ENCODE results near the gene OGFOD2. TPM values are rescaled to one million over a fixed set of nuclear protein-coding genes. Genes with fewer than 3 reads are reported as not detected.

OGFOD2 gene
- total and polyA plus RNA-seq, 9 of the 15 experiments (the other 6 are each of a cell fraction or from before 2014, with no cell fraction given), result 1.4 to 111 (median 18.5) TPM

- TF ChIP-seq HNRNPK (IDR thresholded peaks at IDR 0.05; ENCODE audit: low read depth, low read length, poor library complexity, severe bottlenecking) (no peak), HIVEP1 (CRISPR knock-in tag; IDR thresholded peaks at IDR 0.05) (no peak), CTBP1 (IDR thresholded peaks at IDR 0.05; ENCODE audit: borderline replicate concordance) (no peak), HMG20B (CRISPR knock-in tag; IDR thresholded peaks at IDR 0.05) (no peak), EP400 (IDR thresholded peaks at IDR 0.05) (no peak), CREB1 (IDR thresholded peaks at IDR 0.05) (no peak), CREB1 (CRISPR knock-in tag; IDR thresholded peaks at IDR 0.05) (peak; percentile 49; the same call in 1 of the 2 replicates), RBM17 (IDR thresholded peaks at IDR 0.05; ENCODE audit: borderline replicate concordance, low read depth, low read length) (no peak), DNMT1 (IDR thresholded peaks at IDR 0.05) (no peak), MCM7 (IDR thresholded peaks at IDR 0.05) (no peak), CBX8 (IDR thresholded peaks at IDR 0.05; ENCODE audit: borderline replicate concordance, extremely low read depth, low read depth, low read length, poor library complexity, severe bottlenecking) (no peak), CHD4 (IDR thresholded peaks at IDR 0.05; ENCODE audit: insufficient read depth, insufficient replicate concordance, low read depth, low read length, poor library complexity, severe bottlenecking) (no peak), EGR1 (conservative IDR thresholded peaks at IDR 0.05) (no peak), DIDO1 (tag; IDR thresholded peaks at IDR 0.05; ENCODE audit: low read depth) (no peak), CHD1 (IDR thresholded peaks at IDR 0.05; ENCODE audit: low read length) (peak; percentile 49), ZNF239 (CRISPR knock-in tag; IDR thresholded peaks at IDR 0.05) (no peak), KAT2B (IDR thresholded peaks at IDR 0.05; ENCODE audit: low read depth, low read length) (no peak), RCOR1 (IDR thresholded peaks at IDR 0.05; ENCODE audit: borderline replicate concordance in 1 of 2, low read depth in 2 of 2, low read length in 2 of 2) (no peak), SMARCE1 (IDR thresholded peaks at IDR 0.05) (no peak), TFE3 (CRISPR knock-in tag; IDR thresholded peaks at IDR 0.05) (no peak), TEAD1 (CRISPR knock-in tag; IDR thresholded peaks at IDR 0.05) (no peak)
- TF ChIP-seq, protein P1, sequence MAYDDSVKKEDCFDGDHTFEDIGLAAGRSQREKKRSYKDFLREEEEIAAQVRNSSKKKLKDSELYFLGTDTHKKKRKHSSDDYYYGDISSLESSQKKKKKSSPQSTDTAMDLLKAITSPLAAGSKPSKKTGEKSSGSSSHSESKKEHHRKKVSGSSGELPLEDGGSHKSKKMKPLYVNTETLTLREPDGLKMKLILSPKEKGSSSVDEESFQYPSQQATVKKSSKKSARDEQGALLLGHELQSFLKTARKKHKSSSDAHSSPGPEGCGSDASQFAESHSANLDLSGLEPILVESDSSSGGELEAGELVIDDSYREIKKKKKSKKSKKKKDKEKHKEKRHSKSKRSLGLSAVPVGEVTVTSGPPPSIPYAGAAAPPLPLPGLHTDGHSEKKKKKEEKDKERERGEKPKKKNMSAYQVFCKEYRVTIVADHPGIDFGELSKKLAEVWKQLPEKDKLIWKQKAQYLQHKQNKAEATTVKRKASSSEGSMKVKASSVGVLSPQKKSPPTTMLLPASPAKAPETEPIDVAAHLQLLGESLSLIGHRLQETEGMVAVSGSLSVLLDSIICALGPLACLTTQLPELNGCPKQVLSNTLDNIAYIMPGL (CRISPR knock-in tag; IDR thresholded peaks at IDR 0.05), result no peak
- TF ChIP-seq, protein P2, sequence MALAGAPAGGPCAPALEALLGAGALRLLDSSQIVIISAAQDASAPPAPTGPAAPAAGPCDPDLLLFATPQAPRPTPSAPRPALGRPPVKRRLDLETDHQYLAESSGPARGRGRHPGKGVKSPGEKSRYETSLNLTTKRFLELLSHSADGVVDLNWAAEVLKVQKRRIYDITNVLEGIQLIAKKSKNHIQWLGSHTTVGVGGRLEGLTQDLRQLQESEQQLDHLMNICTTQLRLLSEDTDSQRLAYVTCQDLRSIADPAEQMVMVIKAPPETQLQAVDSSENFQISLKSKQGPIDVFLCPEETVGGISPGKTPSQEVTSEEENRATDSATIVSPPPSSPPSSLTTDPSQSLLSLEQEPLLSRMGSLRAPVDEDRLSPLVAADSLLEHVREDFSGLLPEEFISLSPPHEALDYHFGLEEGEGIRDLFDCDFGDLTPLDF (CRISPR knock-in tag; IDR thresholded peaks at IDR 0.05), result no peak
- TF ChIP-seq, protein P3, sequence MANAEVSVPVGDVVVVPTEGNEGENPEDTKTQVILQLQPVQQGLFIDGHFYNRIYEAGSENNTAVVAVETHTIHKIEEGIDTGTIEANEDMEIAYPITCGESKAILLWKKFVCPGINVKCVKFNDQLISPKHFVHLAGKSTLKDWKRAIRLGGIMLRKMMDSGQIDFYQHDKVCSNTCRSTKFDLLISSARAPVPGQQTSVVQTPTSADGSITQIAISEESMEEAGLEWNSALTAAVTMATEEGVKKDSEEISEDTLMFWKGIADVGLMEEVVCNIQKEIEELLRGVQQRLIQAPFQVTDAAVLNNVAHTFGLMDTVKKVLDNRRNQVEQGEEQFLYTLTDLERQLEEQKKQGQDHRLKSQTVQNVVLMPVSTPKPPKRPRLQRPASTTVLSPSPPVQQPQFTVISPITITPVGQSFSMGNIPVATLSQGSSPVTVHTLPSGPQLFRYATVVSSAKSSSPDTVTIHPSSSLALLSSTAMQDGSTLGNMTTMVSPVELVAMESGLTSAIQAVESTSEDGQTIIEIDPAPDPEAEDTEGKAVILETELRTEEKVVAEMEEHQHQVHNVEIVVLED (CRISPR knock-in tag; IDR thresholded peaks at IDR 0.05), result no peak
Measured at GRCh38 chr12:122981036-122981471, 6.0 kb downstream of the OGFOD2 start (continued).

Measured in K562 (cell line).